Activated naive CD4-positive, alpha-beta T cell treated with anti-CD3 and anti-CD28 coated beads, Interleukin-2, amount 50 U/mL, for 24 hours (primary cell): Measurements from ENCODE around the gene CASP8.

Experiments used
- H3K27ac Mint-ChIP-seq: one replicate; pipeline ENCODE4 v1.8.0; 2021; ENCODE audit warnings: mild to moderate bottlenecking, mixed read lengths
- H3K27me3 Mint-ChIP-seq: one replicate; pipeline ENCODE4 v1.8.0; 2021; ENCODE audit warnings: mixed read lengths
- H3K36me3 Mint-ChIP-seq: one replicate; pipeline ENCODE4 v1.8.0; 2021; ENCODE audit warnings: mixed read lengths
- H3K4me1 Mint-ChIP-seq: one replicate; pipeline ENCODE4 v1.8.0; 2021; ENCODE audit warnings: mixed read lengths
- H3K4me3 Mint-ChIP-seq: one replicate; pipeline ENCODE4 v1.8.0; 2021; ENCODE audit warnings: mild to moderate bottlenecking, mixed read lengths
- H3K9me3 Mint-ChIP-seq: one replicate; pipeline ENCODE4 v1.8.0; 2021; ENCODE audit warnings: mixed read lengths

Gene CASP8

DNA sequence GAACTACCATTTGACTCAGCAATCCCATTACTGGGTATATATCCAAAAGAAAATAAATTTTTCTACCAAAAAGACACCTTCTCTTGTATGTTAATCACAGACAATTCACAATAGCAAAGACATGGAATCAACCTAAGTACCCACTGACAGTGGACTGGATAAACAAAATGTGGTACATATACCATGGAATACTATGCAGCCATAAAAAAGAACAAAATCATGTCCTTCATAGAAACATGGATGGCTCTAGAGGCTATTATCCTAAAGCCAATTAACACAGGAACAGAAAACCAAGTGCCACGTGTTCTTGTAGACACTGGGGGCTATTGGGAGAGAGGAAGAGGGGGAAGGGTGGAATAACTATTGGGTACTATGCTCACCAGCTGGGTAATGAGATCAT, 69.1 kb downstream of the CASP8 start:
- Mint-ChIP-seq H3K27me3 (no peaks in the 10 kb centered on the region), H3K36me3 (peaks cover 27% of the 10 kb centered on the region), H3K4me1 (peaks cover 14% of the 10 kb centered on the region), H3K4me3 (no peak overlapping the region), H3K27ac (no peak overlapping the region), H3K9me3 (peaks cover 12% of the 10 kb centered on the region)
